HepG2 (cell line): ENCODE results near the gene HRC. TPM values are rescaled to one million over a fixed set of nuclear protein-coding genes. Genes with fewer than 3 reads are reported as not detected.

ENCODE experiments used
- AGO1 ChIP-seq: fragments of 200-400 bp; formaldehyde crosslinking; IDR thresholded peaks from 2 replicates; pipeline ENCODE4 v1.6.1; 2017; ENCODE audit warnings: mild to moderate bottlenecking, low read depth, low read length, moderate library complexity; ENCODE audit not compliant: poor library complexity, severe bottlenecking
- BRCA1 ChIP-seq: sonication (generic); formaldehyde crosslinking; IDR thresholded peaks from 2 replicates; pipeline ENCODE4 v1.4.0; 2020; ENCODE audit warnings: missing genetic modification reagents
- CBX2 ChIP-seq, 2 experiments: fragments of 200-600 bp in 1 of 2; sonication (generic); formaldehyde crosslinking in 1 of 2; IDR thresholded peaks; 2 replicates each; pipeline versions ENCODE4 v1.7.0 to v1.8.1; 2018 to 2022; ENCODE audit warnings: low read depth in 2 of 2, low read length in 1 of 2, mild to moderate bottlenecking in 1 of 2, missing genetic modification reagents in 1 of 2
- DNMT3B ChIP-seq: conservative IDR thresholded peaks from 2 replicates; pipeline ENCODE4 v1.6.1; 2016; ENCODE audit warnings: missing biosample characterization, control low read depth
- MAFG ChIP-seq: sonication (generic); formaldehyde crosslinking; IDR thresholded peaks from 2 replicates; pipeline ENCODE4 v1.5.1; 2020; ENCODE audit warnings: mild to moderate bottlenecking, missing genetic modification reagents
- NFYC ChIP-seq: IDR thresholded peaks from 2 replicates; pipeline ENCODE4 v1.6.1; 2016; ENCODE audit warnings: missing genetic modification reagents, missing compliant biosample characterization
- POLR2AphosphoS2 ChIP-seq: IDR thresholded peaks from 2 replicates; pipeline ENCODE4 v1.6.1; 2011; ENCODE audit warnings: low read depth, low read length, improper control_type of control experiment
- SETDB1 ChIP-seq: sonication (generic); formaldehyde crosslinking; IDR thresholded peaks from 2 replicates; pipeline ENCODE4 v1.5.1; 2020; ENCODE audit warnings: missing genetic modification reagents, mild to moderate bottlenecking, borderline replicate concordance
- SNAI1 ChIP-seq: sonication (generic); formaldehyde crosslinking; IDR thresholded peaks from 2 replicates; pipeline ENCODE4 v1.5.0; 2020; ENCODE audit warnings: mild to moderate bottlenecking, missing genetic modification reagents, borderline replicate concordance
- TOE1 ChIP-seq: sonication (generic); formaldehyde crosslinking; IDR thresholded peaks from 2 replicates; pipeline ENCODE4 v1.4.0; 2020; ENCODE audit warnings: mild to moderate bottlenecking, missing genetic modification reagents
- ZNF235 ChIP-seq: sonication (generic); formaldehyde crosslinking; IDR thresholded peaks from 2 replicates; pipeline ENCODE4 v1.8.1; 2023; ENCODE audit warnings: mild to moderate bottlenecking, missing genetic modification reagents, borderline replicate concordance
- ZNF567 ChIP-seq: sonication (generic); formaldehyde crosslinking; IDR thresholded peaks from 2 replicates; pipeline ENCODE4 v1.8.1; 2023; ENCODE audit warnings: mild to moderate bottlenecking, missing genetic modification reagents, borderline replicate concordance
- ZNF572 ChIP-seq: sonication (generic); formaldehyde crosslinking; IDR thresholded peaks from 2 replicates; pipeline ENCODE4 v1.5.1; 2020; ENCODE audit warnings: mild to moderate bottlenecking, missing genetic modification reagents
- ZNF703 ChIP-seq: sonication (generic); formaldehyde crosslinking; IDR thresholded peaks from 2 replicates; pipeline ENCODE4 v1.5.1; 2020; ENCODE audit warnings: missing genetic modification reagents, mild to moderate bottlenecking, moderate library complexity, borderline replicate concordance
- ZZZ3 ChIP-seq: sonication (generic); formaldehyde crosslinking; IDR thresholded peaks from 2 replicates; pipeline ENCODE4 v1.4.0; 2020; ENCODE audit warnings: missing genetic modification reagents, mild to moderate bottlenecking, borderline replicate concordance
- polyA plus RNA-seq, 8 experiments: library from polyadenylated mRNA; depleted of rRNA in 3 of 8; stranded (reverse) in 7 of 8; unstranded in 1 of 8; fragments of >200 nt; fragmentation: Illumina TruSeq in 4 of 8; extraction: Trizol in 4 of 8; gene quantifications; 2 replicates each; pipeline versions ENCODE4 v1.2.1 to v1.2.3, GENCODE V29; 2011 to 2016; ENCODE audit warnings: low read depth in 4 of 8, missing spikeins in 1 of 8, mixed read lengths in 1 of 8; ENCODE audit not compliant: insufficient read depth in 1 of 8
- total RNA-seq, 5 experiments: library from RNA; depleted of rRNA; stranded (reverse); fragments of >200 nt; fragmentation: Illumina TruSeq; extraction: Trizol; gene quantifications; 2 replicates each; pipeline ENCODE4 v1.2.3, GENCODE V29; 2016; ENCODE audit warnings: low read depth in 1 of 5
- TF ChIP-seq, protein P1 (sequence below): sonication (generic); formaldehyde crosslinking; IDR thresholded peaks from 2 replicates; pipeline ENCODE4 v1.4.0; 2020; ENCODE audit warnings: missing genetic modification reagents
- TF ChIP-seq, protein P2 (sequence below): sonication (generic); formaldehyde crosslinking; IDR thresholded peaks from 2 replicates; pipeline ENCODE4 v1.5.1; 2020; ENCODE audit warnings: missing genetic modification reagents, mild to moderate bottlenecking, borderline replicate concordance
- TF ChIP-seq, protein P3 (sequence below): sonication (generic); formaldehyde crosslinking; IDR thresholded peaks from 2 replicates; pipeline ENCODE4 v1.8.1; 2023; ENCODE audit warnings: mild to moderate bottlenecking, missing genetic modification reagents
- TF ChIP-seq, protein P4 (sequence below): sonication (generic); formaldehyde crosslinking; IDR thresholded peaks from 2 replicates; pipeline ENCODE4 v1.4.0; 2020; ENCODE audit warnings: low read depth, mild to moderate bottlenecking, missing genetic modification reagents
- TF ChIP-seq, protein P5 (sequence below): sonication (generic); formaldehyde crosslinking; IDR thresholded peaks from 2 replicates; pipeline ENCODE4 v1.5.1; 2020; ENCODE audit warnings: missing genetic modification reagents, mild to moderate bottlenecking, borderline replicate concordance

Gene HRC
- total and polyA plus RNA-seq, 2 of the 13 experiments (the other 11 are each of a cell fraction or from before 2014, with no cell fraction given), result 3.6 to 15.4 TPM

DNA sequence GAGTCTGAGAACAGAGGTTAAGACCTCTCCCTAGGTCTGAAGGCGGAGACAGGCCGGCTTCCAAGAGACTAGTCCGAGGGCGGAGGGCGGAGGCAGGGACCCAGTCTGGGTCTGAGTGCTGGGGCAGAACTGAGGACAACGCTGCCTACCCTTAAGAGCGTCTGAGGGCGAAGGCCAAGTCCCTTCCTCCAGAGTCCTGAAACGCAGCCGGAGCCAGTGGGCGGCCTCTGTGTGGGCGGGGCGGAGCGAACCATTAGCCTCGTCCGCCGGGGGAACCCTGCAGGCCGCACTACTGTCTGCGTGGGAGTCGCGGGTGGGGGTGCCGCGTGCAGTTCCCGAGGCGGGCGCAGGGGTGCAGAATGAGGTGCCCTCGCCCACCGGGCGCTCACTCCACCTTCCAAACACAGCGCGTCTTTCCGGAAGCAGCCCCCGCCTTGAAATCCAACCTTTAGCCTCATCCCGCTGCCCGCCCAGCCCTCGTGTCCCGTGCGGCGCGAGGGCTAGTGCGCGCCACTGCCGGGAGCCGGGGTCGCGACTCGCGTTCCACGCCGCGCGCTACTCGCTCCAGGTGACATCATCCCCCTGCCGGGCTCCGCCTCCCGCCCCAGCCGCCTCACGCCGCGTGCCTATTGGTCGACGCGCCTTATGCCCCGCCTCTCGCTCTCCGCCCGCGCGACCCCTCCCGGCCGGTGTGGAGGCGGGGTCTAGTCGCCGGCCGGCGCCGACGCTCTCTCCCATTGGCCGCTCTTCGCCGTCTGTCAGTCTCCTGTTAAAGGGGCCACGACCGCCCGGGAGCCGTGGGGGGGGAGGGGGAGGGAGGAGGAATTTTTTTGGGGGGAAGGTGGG lies 36.4 kb downstream of the HRC start, which contains the start of gene C19orf73 (continued):
- TF ChIP-seq, protein P1, sequence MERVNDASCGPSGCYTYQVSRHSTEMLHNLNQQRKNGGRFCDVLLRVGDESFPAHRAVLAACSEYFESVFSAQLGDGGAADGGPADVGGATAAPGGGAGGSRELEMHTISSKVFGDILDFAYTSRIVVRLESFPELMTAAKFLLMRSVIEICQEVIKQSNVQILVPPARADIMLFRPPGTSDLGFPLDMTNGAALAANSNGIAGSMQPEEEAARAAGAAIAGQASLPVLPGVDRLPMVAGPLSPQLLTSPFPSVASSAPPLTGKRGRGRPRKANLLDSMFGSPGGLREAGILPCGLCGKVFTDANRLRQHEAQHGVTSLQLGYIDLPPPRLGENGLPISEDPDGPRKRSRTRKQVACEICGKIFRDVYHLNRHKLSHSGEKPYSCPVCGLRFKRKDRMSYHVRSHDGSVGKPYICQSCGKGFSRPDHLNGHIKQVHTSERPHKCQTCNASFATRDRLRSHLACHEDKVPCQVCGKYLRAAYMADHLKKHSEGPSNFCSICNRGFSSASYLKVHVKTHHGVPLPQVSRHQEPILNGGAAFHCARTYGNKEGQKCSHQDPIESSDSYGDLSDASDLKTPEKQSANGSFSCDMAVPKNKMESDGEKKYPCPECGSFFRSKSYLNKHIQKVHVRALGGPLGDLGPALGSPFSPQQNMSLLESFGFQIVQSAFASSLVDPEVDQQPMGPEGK (CRISPR knock-in tag), result no peak
- no peak for TF ChIP-seq MAFG (CRISPR knock-in tag)
- TF ChIP-seq ZNF572, result no peak
- TF ChIP-seq TOE1 (CRISPR knock-in tag), result no peak
- TF ChIP-seq, protein P2, sequence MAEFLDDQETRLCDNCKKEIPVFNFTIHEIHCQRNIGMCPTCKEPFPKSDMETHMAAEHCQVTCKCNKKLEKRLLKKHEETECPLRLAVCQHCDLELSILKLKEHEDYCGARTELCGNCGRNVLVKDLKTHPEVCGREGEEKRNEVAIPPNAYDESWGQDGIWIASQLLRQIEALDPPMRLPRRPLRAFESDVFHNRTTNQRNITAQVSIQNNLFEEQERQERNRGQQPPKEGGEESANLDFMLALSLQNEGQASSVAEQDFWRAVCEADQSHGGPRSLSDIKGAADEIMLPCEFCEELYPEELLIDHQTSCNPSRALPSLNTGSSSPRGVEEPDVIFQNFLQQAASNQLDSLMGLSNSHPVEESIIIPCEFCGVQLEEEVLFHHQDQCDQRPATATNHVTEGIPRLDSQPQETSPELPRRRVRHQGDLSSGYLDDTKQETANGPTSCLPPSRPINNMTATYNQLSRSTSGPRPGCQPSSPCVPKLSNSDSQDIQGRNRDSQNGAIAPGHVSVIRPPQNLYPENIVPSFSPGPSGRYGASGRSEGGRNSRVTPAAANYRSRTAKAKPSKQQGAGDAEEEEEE (CRISPR knock-in tag), result no peak
- TF ChIP-seq ZZZ3 (CRISPR knock-in tag), result no peak
- TF ChIP-seq, protein P3, sequence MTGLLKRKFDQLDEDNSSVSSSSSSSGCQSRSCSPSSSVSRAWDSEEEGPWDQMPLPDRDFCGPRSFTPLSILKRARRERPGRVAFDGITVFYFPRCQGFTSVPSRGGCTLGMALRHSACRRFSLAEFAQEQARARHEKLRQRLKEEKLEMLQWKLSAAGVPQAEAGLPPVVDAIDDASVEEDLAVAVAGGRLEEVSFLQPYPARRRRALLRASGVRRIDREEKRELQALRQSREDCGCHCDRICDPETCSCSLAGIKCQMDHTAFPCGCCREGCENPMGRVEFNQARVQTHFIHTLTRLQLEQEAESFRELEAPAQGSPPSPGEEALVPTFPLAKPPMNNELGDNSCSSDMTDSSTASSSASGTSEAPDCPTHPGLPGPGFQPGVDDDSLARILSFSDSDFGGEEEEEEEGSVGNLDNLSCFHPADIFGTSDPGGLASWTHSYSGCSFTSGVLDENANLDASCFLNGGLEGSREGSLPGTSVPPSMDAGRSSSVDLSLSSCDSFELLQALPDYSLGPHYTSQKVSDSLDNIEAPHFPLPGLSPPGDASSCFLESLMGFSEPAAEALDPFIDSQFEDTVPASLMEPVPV (CRISPR knock-in tag), result peak; percentile 82
- TF ChIP-seq AGO1, result peak; percentile 49
- no peak for TF ChIP-seq CBX2 (IDR thresholded peaks at IDR 0.05; ENCODE audit: low read depth, low read length)
- no peak for TF ChIP-seq CBX2 (CRISPR knock-in tag; IDR thresholded peaks at IDR 0.05; ENCODE audit: low read depth)
- 0 out of 2 replicates have a peak, but pooled peaks have one; percentile 44 for TF ChIP-seq BRCA1 (CRISPR knock-in tag)
- no peak for TF ChIP-seq POLR2AphosphoS2
- TF ChIP-seq SETDB1 (CRISPR knock-in tag), result no peak
- TF ChIP-seq ZNF567, result no peak; the same call in 1 of the 2 replicates
- TF ChIP-seq, protein P4, sequence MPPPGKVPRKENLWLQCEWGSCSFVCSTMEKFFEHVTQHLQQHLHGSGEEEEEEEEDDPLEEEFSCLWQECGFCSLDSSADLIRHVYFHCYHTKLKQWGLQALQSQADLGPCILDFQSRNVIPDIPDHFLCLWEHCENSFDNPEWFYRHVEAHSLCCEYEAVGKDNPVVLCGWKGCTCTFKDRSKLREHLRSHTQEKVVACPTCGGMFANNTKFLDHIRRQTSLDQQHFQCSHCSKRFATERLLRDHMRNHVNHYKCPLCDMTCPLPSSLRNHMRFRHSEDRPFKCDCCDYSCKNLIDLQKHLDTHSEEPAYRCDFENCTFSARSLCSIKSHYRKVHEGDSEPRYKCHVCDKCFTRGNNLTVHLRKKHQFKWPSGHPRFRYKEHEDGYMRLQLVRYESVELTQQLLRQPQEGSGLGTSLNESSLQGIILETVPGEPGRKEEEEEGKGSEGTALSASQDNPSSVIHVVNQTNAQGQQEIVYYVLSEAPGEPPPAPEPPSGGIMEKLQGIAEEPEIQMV (CRISPR knock-in tag), result peak; percentile 80; the same call in 1 of the 2 replicates
- TF ChIP-seq ZNF235 (CRISPR knock-in tag), result no peak
- TF ChIP-seq NFYC, result peak; percentile 85
- TF ChIP-seq ZNF703 (CRISPR knock-in tag), result 0 out of 2 replicates have a peak, but pooled peaks have one; percentile 45
- TF ChIP-seq, protein P5, sequence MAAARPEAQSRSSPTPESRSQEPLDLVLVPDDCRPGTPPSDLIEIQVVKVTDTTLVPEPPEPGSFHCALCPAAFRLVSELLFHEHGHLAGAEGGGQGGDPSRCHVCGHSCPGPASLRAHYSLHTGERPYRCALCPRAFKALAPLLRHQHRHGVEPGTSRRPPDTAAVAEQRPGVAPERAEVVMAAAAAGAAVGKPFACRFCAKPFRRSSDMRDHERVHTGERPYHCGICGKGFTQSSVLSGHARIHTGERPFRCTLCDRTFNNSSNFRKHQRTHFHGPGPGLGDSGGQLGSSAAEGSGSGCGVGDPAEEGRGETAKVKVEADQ (CRISPR knock-in tag), result no peak
- TF ChIP-seq DNMT3B (CRISPR knock-in tag), result 0 out of 2 replicates have a peak, but pooled peaks have one; percentile 85
- TF ChIP-seq SNAI1 (CRISPR knock-in tag), result no peak
